22Rv1 (cell line): ENCODE data around the gene SYT7.

Experiments
- H3K27ac ChIP-seq: fragments of 450-650 bp; 2 replicates; pipeline ENCODE4 v1.5.1; 2017
- CTCF ChIP-seq: fragments of 450-650 bp; IDR thresholded peaks from 2 replicates; pipeline ENCODE4 v1.5.1; 2017; ENCODE audit warnings: mild to moderate bottlenecking
- ZFX ChIP-seq: fragments of 450-650 bp; IDR thresholded peaks from 2 replicates; pipeline ENCODE4 v1.6.1; 2017; ENCODE audit warnings: antibody characterized with exemption, borderline replicate concordance

The SYT7 gene

GRCh38 chr11:61572913-61573312 is 8.0 kb downstream of the SYT7 start:
- TF ChIP-seq ZFX (no peak), CTCF (no peak)
- H3K27ac ChIP-seq: no peak overlapping the region

GRCh38 chr11:61571869-61572268 is 9.0 kb downstream of the SYT7 start:
- TF ChIP-seq CTCF: no peak
- no peak overlapping the region for H3K27ac ChIP-seq

GRCh38 chr11:61571337-61571736 is 9.5 kb downstream of the SYT7 start:
- no peak overlapping the region for H3K27ac ChIP-seq
- TF ChIP-seq CTCF (no peak), ZFX (no peak)

GRCh38 chr11:61569701-61570100 is 11.2 kb downstream of the SYT7 start:
- TF ChIP-seq ZFX (no peak), CTCF (no peak)
- no peak overlapping the region for H3K27ac ChIP-seq

GRCh38 chr11:61569018-61569417 is 11.9 kb downstream of the SYT7 start:
- TF ChIP-seq CTCF (no peak), ZFX (no peak)
- no peak overlapping the region for H3K27ac ChIP-seq

- no peak overlapping the region for H3K27ac ChIP-seq
- peak; percentile 93 for TF ChIP-seq CTCF
- TF ChIP-seq ZFX: no peak
These were observed 13.4 kb downstream of the SYT7 start for GRCh38 chr11:61567286-61568061.

- TF ChIP-seq ZFX (no peak), CTCF (no peak)
- no peak overlapping the region for H3K27ac ChIP-seq
These were observed 15.8 kb downstream of the SYT7 start for GRCh38 chr11:61564936-61565696.
